AML-193 (cell line): Measurements from ENCODE around the gene C1QTNF12.
"Not testable (repeated sequence)": the region's sequence is repeated elsewhere in the genome, so short reads cannot be mapped to it uniquely, and the experiment has no call there.

Experiments used
- DNase-seq, 2 experiments: peaks; one replicate each; lab custom pipeline; 2025; lab: John Stamatoyannopoulos, UW

The C1QTNF12 gene

GRCh38 chr1:1259540-1259939 is 13.0 kb upstream of the C1QTNF12 start:
- DNase-seq, result no peak

DNA sequence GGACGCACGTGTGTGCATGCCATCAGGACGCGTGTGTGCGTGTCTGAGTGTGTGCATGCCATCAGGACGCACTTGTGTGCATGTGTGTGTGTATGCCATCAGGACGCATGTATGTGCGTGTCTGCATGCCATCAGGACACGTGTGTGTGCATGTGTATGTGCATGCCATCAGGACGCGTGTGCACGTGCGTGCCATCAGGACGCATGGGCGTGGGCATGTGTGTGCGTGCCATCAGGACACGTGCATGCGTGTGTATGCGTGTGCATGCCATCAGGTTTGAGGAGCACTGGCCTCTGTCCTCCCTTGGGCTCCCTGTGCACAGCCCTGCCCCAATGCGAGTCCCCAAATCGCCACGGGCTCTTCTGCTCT is 12.6 kb upstream of the C1QTNF12 start:
- DNase-seq, result no peak

DNA sequence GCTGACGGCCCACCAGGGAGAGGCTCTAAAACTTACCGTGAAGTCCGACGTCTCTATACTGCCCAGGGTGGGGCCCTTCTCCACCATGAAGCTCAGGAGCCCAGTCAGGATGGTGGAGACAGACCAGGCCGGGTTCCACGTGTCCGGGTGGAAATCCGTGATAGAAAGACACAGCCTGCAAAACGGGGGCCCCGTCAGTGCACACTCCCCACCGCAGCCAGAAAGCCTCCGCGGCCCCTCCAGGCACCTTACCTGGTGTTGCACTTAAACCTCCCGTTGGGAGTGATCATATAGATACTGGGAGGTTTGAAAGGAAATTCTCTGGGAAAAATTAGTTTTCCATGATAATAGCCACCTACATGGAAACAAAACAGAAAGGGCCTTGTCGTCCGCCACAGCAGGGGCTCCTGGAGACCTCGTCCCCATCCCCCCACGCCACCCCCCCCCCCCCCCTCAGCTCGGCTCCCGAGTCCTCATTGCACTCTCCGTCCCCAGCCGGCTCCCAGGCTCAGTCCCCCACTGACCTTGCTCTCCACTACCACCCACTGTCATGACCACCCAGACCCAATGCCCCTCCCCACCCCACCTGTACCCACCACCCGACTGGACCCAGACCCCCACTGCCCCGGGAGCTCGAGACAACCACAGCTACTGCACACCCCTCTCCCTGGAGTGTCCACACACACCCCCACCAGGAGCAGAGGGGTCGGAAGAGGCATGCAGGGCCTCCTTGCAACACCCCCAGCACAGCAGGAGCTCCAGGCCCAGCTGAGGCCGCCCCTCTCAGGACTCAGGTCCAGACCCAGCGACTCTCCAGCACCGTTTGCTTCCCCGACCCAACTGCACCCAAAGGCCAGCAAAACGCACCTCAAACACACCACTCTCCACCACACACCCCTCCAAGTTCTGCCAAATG is 10.7 kb upstream of the C1QTNF12 start:
- no peak for DNase-seq

DNA sequence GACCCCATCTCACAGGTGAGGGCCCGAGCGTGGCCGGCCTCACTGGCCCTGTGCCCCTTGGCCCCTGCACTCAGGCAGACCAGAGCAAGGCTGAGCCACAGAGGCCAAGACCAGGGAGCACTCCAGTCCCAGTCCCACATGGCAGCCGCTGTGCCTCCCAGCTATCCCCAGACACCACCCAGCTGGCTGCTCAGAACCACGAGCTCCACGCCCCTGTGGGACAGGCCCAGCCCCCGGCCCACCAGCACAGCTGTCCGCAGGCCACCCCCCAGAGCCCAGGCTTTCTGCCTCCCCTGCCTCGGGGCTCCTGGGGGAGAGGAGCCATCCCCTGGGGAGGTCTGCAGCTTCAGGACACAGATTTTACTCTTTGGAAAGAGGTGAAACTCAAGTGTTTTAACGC is 9.1 kb upstream of the C1QTNF12 start:
- DNase-seq, result no peak

GRCh38 chr1:1255078-1255477 is 8.6 kb upstream of the C1QTNF12 start:
- no peak for DNase-seq

DNA sequence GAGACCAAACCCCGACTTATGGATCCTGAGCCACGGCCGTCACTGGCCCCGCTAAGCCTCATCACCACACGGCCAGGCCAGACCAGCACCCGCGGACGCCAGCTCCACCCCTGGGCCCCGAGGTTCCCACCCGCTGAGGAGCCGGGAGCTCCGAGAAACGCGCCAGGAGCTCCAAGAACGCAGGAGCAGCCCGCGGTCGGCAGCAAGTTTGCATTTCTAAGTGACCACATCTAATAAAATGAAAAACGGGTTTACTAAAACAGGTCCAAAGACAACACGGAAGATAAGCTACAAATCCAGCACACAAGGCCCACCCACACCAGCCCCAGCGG is 8.1 kb upstream of the C1QTNF12 start:
- no peak for DNase-seq

- no peak for DNase-seq
Observed at GRCh38 chr1:1253972-1254666, 7.6 kb upstream of the C1QTNF12 start.

DNA sequence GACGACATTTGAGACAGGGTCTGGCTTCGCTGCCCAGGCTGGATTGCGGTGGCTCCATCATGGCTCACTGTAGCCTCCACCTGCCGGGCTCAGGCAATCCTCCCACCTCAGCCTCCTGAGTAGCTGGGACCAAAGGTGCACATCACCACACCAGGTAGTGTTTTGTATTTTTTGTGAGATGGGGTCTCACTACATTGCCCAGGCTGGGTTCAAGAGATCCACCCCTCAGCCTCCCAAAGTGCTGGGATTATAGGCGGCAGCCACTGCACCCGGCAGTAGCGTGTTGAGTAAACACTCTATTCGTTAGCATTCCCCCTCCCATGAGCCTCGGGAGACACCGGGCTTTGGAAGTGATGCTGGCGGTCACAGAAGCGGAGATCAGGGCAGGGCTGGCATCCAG is 6.8 kb upstream of the C1QTNF12 start:
- no peak for DNase-seq

GRCh38 chr1:1250786-1251284 is 4.3 kb upstream of the C1QTNF12 start:
- DNase-seq, result no peak

DNA sequence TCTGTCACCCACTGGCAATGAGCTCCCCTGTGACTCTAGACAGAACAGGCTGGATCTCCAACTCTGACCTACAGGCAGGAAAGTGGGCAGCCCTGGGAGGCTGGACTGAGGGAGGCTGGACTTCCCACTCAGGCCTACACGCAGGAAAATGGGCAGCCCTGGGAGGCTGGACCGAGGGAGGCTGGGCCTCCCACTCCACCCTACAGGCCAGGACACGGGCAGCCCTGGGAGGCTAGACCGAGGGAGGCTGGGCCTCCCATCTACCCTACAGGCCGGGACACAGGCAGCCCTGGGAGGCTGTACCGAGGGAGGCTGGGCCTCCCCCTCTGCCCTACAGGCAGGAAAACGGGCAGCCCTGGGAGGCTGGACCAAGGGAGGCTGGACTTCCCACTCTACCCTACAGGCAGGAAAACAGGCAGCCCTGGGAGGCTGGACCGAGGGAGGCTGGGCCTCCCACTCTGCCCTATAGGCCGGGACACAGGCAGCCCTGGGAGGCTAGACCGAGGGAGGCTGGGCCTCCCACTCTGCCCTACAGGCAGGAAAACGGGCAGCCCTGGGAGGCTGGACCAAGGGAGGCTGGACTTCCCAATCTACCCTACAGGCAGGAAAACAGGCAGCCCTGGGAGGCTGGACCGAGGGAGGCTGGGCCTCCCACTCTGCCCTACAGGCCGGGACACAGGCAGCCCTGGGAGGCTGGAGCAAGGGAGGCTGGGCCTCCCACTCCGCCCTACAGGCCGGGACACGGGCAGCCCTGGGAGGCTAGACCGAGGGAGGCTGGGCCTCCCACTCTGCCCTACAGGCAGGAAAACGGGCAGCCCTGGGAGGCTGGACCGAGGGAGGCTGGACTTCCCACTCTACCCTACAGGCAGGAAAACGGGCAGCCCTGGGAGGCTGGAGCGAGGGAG is 1.7 kb upstream of the C1QTNF12 start:
- DNase-seq, result not testable (repeated sequence)

GRCh38 chr1:1247341-1247913 is 905 bp upstream of the C1QTNF12 start:
- DNase-seq, result no peak

GRCh38 chr1:1245817-1246576 is 525 bp downstream of the C1QTNF12 start:
- no peak for DNase-seq

DNA sequence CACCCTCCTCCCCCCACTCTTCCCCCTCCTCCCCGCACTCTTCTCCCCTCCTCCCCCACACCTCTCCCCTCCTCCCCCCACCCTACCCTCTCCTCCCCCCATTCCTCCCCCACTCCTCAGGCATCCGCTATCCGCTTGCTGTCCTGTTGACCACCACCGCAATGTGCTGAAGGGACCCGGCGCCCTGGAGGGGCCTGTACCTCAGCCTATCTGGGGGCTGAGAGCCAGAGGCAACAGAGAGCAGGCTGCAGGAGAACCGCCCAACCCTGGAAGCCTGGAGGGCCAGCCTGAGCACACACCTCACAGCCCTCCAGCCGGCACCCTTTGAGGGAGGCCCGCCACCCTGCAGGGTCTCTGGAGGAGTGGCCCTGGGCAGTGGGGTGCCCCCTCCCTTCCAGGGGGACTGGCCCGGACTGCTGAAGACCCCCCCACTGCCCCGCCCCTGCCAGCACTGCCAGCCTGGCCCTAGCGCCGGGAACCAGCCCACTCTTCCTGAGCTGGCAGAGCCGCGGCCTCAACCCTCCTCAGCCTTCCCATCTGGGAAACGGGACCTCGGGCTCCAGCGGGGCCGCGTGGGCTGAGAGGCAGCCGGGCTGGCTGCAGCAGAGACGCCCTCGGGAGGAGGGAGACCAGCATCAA is 1.2 kb downstream of the C1QTNF12 start:
- DNase-seq, result no peak

DNA sequence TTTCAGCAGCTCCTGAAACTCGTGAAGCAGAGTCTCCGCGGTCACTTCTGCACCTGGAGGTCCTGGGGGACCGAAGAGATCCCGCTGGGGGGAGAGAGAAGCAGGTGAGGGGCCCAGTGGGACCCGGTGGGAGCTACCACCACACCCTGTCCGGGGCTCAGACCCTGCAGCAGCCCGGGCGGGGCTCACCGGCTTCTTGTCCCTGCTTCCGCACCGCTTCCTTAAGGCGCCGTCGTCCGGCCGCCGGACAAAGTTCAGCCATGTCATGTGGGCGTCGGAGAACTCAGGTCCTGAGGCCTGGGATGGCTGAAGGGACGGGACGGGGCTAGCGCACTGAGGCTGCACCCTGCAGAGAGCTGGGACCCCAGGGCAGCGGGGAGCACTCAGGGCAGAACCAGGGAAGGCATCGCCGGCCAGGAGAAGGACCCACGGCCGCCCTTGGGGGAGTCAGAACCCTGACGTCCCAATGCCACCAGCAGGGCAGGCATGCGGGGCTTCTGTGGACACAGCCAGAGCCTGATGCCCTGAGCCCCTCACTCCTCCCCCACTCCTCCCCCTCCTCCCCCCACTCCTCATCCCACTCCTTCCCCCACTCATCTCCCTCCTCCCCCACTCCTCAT is 2.2 kb downstream of the C1QTNF12 start:
- DNase-seq, result no peak

- no peak for DNase-seq
Observed at GRCh38 chr1:1243807-1244191, 2.7 kb downstream of the C1QTNF12 start.

- no peak for DNase-seq
Observed at GRCh38 chr1:1243266-1243660, 3.3 kb downstream of the C1QTNF12 start.

GRCh38 chr1:1242461-1243265 is 3.9 kb downstream of the C1QTNF12 start:
- no peak for DNase-seq

DNA sequence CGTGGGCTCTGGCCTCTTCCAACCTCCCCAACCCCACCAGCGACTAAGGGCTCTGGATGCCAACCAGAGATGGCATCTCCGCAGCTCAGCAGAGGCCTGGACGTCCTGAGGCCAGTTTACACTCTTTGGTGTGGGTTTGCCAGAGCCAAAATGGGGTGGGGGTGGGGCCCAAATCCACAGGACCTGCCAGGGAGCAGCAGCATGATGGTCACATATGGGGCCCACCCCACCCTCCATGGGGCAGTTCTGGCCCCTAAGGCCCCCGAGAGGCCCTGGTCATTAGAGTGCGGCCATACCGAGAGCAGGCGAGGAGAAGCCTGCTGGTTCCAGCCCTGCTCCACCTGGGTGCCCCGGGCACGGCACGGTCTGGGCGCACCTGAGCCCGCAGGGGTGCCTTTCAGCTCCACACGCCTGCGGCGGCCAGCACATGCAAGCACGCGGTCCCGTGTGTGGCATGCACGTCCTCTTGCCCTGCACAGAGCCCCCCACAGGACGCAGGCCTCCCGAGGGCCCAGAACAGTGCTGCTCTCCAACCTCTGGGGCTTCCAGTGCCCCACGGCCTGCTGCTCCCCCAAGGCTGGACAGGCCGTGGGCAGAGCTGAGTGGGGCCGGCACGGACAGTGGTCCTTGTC is 4.8 kb downstream of the C1QTNF12 start:
- DNase-seq, result no peak
